Neural progenitor cell (in vitro differentiated cells): ENCODE results near the gene MBNL2. TPM values are rescaled to one million over a fixed set of nuclear protein-coding genes. Genes with fewer than 3 reads are reported as not detected.

Experiments
- DNase-seq: peaks from one replicate; pipeline ENCODE4 v3.0.0-alpha.2; 2016; ENCODE audit warnings: low spot score
- H2AFZ ChIP-seq: fragments of 200-600 bp; sonication (generic); replicated peaks from 2 replicates; pipeline ENCODE4 v1.6.1; 2016; ENCODE audit warnings: antibody characterized with exemption
- H3F3A ChIP-seq: fragments of 200-600 bp; sonication (generic); 2 replicates; pipeline ENCODE4 v1.6.1; 2016; ENCODE audit warnings: antibody characterized with exemption, low read depth
- H3K27ac ChIP-seq: fragments of 200-600 bp; sonication (generic); 2 replicates; pipeline ENCODE4 v1.5.1; 2016; ENCODE audit warnings: mild to moderate bottlenecking
- H3K27me3 ChIP-seq: fragments of 200-600 bp; sonication (generic); 2 replicates; pipeline ENCODE4 v1.6.1; 2016; ENCODE audit warnings: mild to moderate bottlenecking, moderate library complexity
- H3K36me3 ChIP-seq: fragments of 200-600 bp; sonication (generic); 2 replicates; pipeline ENCODE4 v1.5.1; 2016
- H3K4me1 ChIP-seq: fragments of 200-600 bp; sonication (generic); 2 replicates; pipeline ENCODE4 v1.6.1; 2016; ENCODE audit warnings: mixed run types
- H3K4me2 ChIP-seq: fragments of 200-600 bp; sonication (generic); 2 replicates; pipeline ENCODE4 v1.6.1; 2016
- H3K4me3 ChIP-seq: fragments of 200-600 bp; sonication (generic); 2 replicates; pipeline ENCODE4 v1.5.1; 2016
- H3K79me2 ChIP-seq: fragments of 200-600 bp; sonication (generic); 2 replicates; pipeline ENCODE4 v1.6.1; 2016; ENCODE audit warnings: low read depth
- H3K9ac ChIP-seq: fragments of 200-600 bp; sonication (generic); 2 replicates; pipeline ENCODE4 v1.6.1; 2016
- H3K9me3 ChIP-seq: fragments of 200-600 bp; sonication (generic); 2 replicates; pipeline ENCODE4 v1.5.1; 2016; ENCODE audit warnings: low read depth
- H4K20me1 ChIP-seq: fragments of 200-600 bp; sonication (generic); 2 replicates; pipeline ENCODE4 v1.6.1; 2016; ENCODE audit warnings: low read depth
- H3K27ac Mint-ChIP-seq: 3 replicates; pipeline ENCODE4 v1.8.0; 2021; ENCODE audit warnings: mixed read lengths
- H3K27me3 Mint-ChIP-seq: 2 replicates; pipeline ENCODE4 v1.8.0; 2022; ENCODE audit warnings: low read depth, mild to moderate bottlenecking, inconsistent platforms, moderate library complexity, mixed read lengths; ENCODE audit not compliant: insufficient read depth
- H3K36me3 Mint-ChIP-seq: 3 replicates; pipeline ENCODE4 v1.8.0; 2021; ENCODE audit warnings: mixed read lengths
- H3K4me1 Mint-ChIP-seq: 3 replicates; pipeline ENCODE4 v1.8.0; 2021; ENCODE audit warnings: mixed read lengths
- H3K4me3 Mint-ChIP-seq: 3 replicates; pipeline ENCODE4 v1.8.0; 2021; ENCODE audit warnings: mild to moderate bottlenecking, moderate library complexity, mixed read lengths
- H3K9me3 Mint-ChIP-seq: 3 replicates; pipeline ENCODE4 v1.8.0; 2020; ENCODE audit warnings: mixed read lengths
- EZH2 ChIP-seq: fragments of 200-600 bp; sonication (generic); IDR thresholded peaks from 2 replicates; pipeline ENCODE4 v1.6.1; 2017; ENCODE audit warnings: antibody characterized with exemption, mild to moderate bottlenecking, moderate library complexity
- EZH2phosphoT487 ChIP-seq: fragments of 200-600 bp; sonication (generic); IDR thresholded peaks from 2 replicates; pipeline ENCODE4 v1.6.1; 2017; ENCODE audit warnings: antibody characterized with exemption
- total RNA-seq: library from RNA; depleted of rRNA; stranded (reverse); fragments of >200 nt; gene quantifications from 2 replicates; pipeline ENCODE4 v1.2.3, GENCODE V29; 2015; ENCODE audit warnings: low replicate concordance
- TF ChIP-seq, protein P1 (sequence below): fragments of 200-600 bp; sonication (generic); IDR thresholded peaks from 2 replicates; pipeline ENCODE4 v1.5.1; 2017; ENCODE audit warnings: antibody characterized with exemption, mild to moderate bottlenecking

MBNL2 gene
- total RNA-seq, 1 donor from 2014 or later: 19.6 TPM

GRCh38 chr13:97233499-97233898 is 11.4 kb downstream of the MBNL2 start:
- Mint-ChIP-seq H3K4me3 (no peak overlapping the region), H3K36me3 (peaks cover 43% of the 10 kb centered on the region), H3K27me3 (peaks cover 3% of the 10 kb centered on the region), H3K27ac (no peak overlapping the region), H3K9me3 (peaks cover 14% of the 10 kb centered on the region), H3K4me1 (peaks cover 25% of the 10 kb centered on the region)
- H3K9me3 ChIP-seq: no peaks in the 10 kb centered on the region
- peaks cover 16% of the 10 kb centered on the region for H4K20me1 ChIP-seq
- H3K27ac ChIP-seq: no peak overlapping the region
- no peak overlapping the region for H2AFZ ChIP-seq
- peaks cover 8% of the 10 kb centered on the region for H3K4me1 ChIP-seq
- no peak overlapping the region for H3K4me3 ChIP-seq
- H3K79me2 ChIP-seq: no peaks in the 10 kb centered on the region
- no peak for TF ChIP-seq EZH2
- TF ChIP-seq, protein P1, sequence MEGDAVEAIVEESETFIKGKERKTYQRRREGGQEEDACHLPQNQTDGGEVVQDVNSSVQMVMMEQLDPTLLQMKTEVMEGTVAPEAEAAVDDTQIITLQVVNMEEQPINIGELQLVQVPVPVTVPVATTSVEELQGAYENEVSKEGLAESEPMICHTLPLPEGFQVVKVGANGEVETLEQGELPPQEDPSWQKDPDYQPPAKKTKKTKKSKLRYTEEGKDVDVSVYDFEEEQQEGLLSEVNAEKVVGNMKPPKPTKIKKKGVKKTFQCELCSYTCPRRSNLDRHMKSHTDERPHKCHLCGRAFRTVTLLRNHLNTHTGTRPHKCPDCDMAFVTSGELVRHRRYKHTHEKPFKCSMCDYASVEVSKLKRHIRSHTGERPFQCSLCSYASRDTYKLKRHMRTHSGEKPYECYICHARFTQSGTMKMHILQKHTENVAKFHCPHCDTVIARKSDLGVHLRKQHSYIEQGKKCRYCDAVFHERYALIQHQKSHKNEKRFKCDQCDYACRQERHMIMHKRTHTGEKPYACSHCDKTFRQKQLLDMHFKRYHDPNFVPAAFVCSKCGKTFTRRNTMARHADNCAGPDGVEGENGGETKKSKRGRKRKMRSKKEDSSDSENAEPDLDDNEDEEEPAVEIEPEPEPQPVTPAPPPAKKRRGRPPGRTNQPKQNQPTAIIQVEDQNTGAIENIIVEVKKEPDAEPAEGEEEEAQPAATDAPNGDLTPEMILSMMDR: no peak
- no peak overlapping the region for H3K9ac ChIP-seq
- H3K4me2 ChIP-seq: no peak overlapping the region
- no peaks in the 10 kb centered on the region for H3K36me3 ChIP-seq
- DNase-seq: peak; percentile 21
- H3K27me3 ChIP-seq: peaks cover 42% of the 10 kb centered on the region
- no peaks in the 10 kb centered on the region for H3F3A ChIP-seq

GRCh38 chr13:97234236-97234635 is 12.1 kb downstream of the MBNL2 start:
- no peak overlapping the region for H3K27ac ChIP-seq
- peak overlapping the region; percentile 35 for H3K27ac Mint-ChIP-seq
- no peak overlapping the region for H3K4me3 Mint-ChIP-seq
- peaks cover 3% of the 10 kb centered on the region for H3K27me3 Mint-ChIP-seq
- no peak overlapping the region for H2AFZ ChIP-seq
- no peak overlapping the region for H3K4me3 ChIP-seq
- H3F3A ChIP-seq: no peaks in the 10 kb centered on the region
- H3K79me2 ChIP-seq: no peaks in the 10 kb centered on the region
- TF ChIP-seq, protein P1: no peak
- TF ChIP-seq EZH2phosphoT487 (no peak), EZH2 (no peak)
- no peaks in the 10 kb centered on the region for H3K9me3 ChIP-seq
- H3K4me1 Mint-ChIP-seq: peaks cover 25% of the 10 kb centered on the region
- H4K20me1 ChIP-seq: peaks cover 13% of the 10 kb centered on the region
- H3K4me2 ChIP-seq: no peak overlapping the region
- H3K36me3 Mint-ChIP-seq: peaks cover 43% of the 10 kb centered on the region
- DNase-seq: no peak
- peaks cover 34% of the 10 kb centered on the region for H3K27me3 ChIP-seq
- H3K36me3 ChIP-seq: no peaks in the 10 kb centered on the region
- H3K4me1 ChIP-seq: peaks cover 8% of the 10 kb centered on the region
- peaks cover 14% of the 10 kb centered on the region for H3K9me3 Mint-ChIP-seq
- H3K9ac ChIP-seq: no peak overlapping the region

DNA sequence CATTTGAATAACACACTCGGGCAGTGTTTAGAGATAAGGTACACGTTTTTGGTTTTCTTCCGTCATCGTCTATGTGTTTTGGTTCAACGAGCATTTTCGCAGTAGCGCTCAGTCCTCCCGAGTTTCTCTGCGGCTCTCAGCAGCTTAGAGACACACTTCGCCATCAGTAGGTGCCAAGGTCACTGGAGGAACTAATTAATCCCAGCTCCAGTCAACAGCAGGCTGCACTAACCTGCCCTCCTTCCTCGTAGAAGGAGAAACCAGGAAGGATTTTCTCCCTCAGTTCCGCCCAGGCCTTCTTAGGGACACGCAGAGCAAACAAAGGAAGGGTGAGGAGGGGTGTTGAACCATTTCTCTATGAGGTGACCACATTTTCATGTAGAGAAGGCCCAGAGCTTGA is 12.6 kb downstream of the MBNL2 start:
- H3K4me3 ChIP-seq: no peak overlapping the region
- Mint-ChIP-seq H3K4me1 (peaks cover 28% of the 10 kb centered on the region), H3K27ac (peak overlapping the region; percentile 20), H3K4me3 (no peak overlapping the region), H3K36me3 (peaks cover 41% of the 10 kb centered on the region), H3K27me3 (peaks cover 3% of the 10 kb centered on the region), H3K9me3 (peaks cover 12% of the 10 kb centered on the region)
- no peaks in the 10 kb centered on the region for H3K79me2 ChIP-seq
- no peak overlapping the region for H3K9ac ChIP-seq
- H2AFZ ChIP-seq: no peak overlapping the region
- H3F3A ChIP-seq: no peaks in the 10 kb centered on the region
- no peak overlapping the region for H3K4me2 ChIP-seq
- H3K9me3 ChIP-seq: no peaks in the 10 kb centered on the region
- no peak for DNase-seq
- H3K27me3 ChIP-seq: peaks cover 29% of the 10 kb centered on the region
- TF ChIP-seq, protein P1: no peak
- TF ChIP-seq EZH2phosphoT487 (no peak), EZH2 (no peak)
- H3K4me1 ChIP-seq: peaks cover 8% of the 10 kb centered on the region
- no peaks in the 10 kb centered on the region for H3K36me3 ChIP-seq
- H4K20me1 ChIP-seq: peaks cover 9% of the 10 kb centered on the region
- H3K27ac ChIP-seq: no peak overlapping the region
